MM.1S (cell line): ENCODE measurements around the gene TEKT2.

Experiments
- DNase-seq: peaks from one replicate; pipeline ENCODE4 v3.0.0-alpha.2; 2015
- H2AFZ ChIP-seq: fragments of 300-600 bp; sonication (generic); 2 replicates; pipeline ENCODE4 v1.6.0; 2016; ENCODE audit warnings: antibody characterized with exemption, low read length
- H3F3A ChIP-seq: fragments of 300-600 bp; sonication (generic); 2 replicates; pipeline ENCODE4 v1.6.1; 2016; ENCODE audit warnings: mild to moderate bottlenecking, antibody characterized with exemption, low read length, moderate library complexity, mixed read lengths; ENCODE audit not compliant: insufficient read depth
- H3K27ac ChIP-seq: fragments of 300-600 bp; sonication (generic); 2 replicates; pipeline ENCODE4 v1.5.1; 2016; ENCODE audit warnings: mild to moderate bottlenecking, low read length
- H3K27me3 ChIP-seq: fragments of 300-600 bp; sonication (generic); replicated peaks from 2 replicates; pipeline ENCODE4 v1.6.0; 2016; ENCODE audit warnings: low read length; ENCODE audit not compliant: insufficient read depth
- H3K36me3 ChIP-seq: fragments of 300-600 bp; sonication (generic); replicated peaks from 2 replicates; pipeline ENCODE4 v1.6.1; 2016; ENCODE audit warnings: mild to moderate bottlenecking, low read length, mixed read lengths; ENCODE audit not compliant: insufficient read depth
- H3K4me1 ChIP-seq: fragments of 300-600 bp; sonication (generic); 2 replicates; pipeline ENCODE4 v1.6.1; 2016; ENCODE audit warnings: low read length, mixed read lengths
- H3K4me2 ChIP-seq: fragments of 300-600 bp; sonication (generic); 2 replicates; pipeline ENCODE4 v1.6.0; 2016; ENCODE audit warnings: low read depth, low read length
- H3K4me3 ChIP-seq: fragments of 300-600 bp; sonication (generic); 2 replicates; pipeline ENCODE4 v1.5.1; 2016; ENCODE audit warnings: low read length, mixed read lengths
- H3K79me2 ChIP-seq: fragments of 300-600 bp; sonication (generic); 2 replicates; pipeline ENCODE4 v1.6.1; 2016; ENCODE audit warnings: mixed run types, low read length, mixed read lengths
- H3K9ac ChIP-seq: fragments of 300-600 bp; sonication (generic); 2 replicates; pipeline ENCODE4 v1.6.1; 2016; ENCODE audit warnings: low read length, mixed read lengths
- H3K9me2 ChIP-seq: fragments of 300-600 bp; sonication (generic); replicated peaks from 2 replicates; pipeline ENCODE4 v1.6.1; 2016; ENCODE audit warnings: mild to moderate bottlenecking, low read length, mixed read lengths; ENCODE audit not compliant: insufficient read depth
- H3K9me3 ChIP-seq: fragments of 300-600 bp; sonication (generic); replicated peaks from 2 replicates; pipeline ENCODE4 v1.6.1; 2016; ENCODE audit warnings: mild to moderate bottlenecking, low read length, mixed read lengths; ENCODE audit not compliant: insufficient read depth
- H4K20me1 ChIP-seq: fragments of 300-600 bp; sonication (generic); 2 replicates; pipeline ENCODE4 v1.6.1; 2016; ENCODE audit warnings: mild to moderate bottlenecking, low read length, moderate library complexity, mixed read lengths; ENCODE audit not compliant: insufficient read depth
- EZH2 ChIP-seq: fragments of 300-600 bp; sonication (generic); optimal IDR thresholded peaks from 2 replicates; pipeline ENCODE3; 2017; ENCODE audit warnings: low read depth, mild to moderate bottlenecking, antibody characterized with exemption, low read length, mixed read lengths
- EZH2phosphoT487 ChIP-seq: fragments of 300-600 bp; sonication (generic); IDR thresholded peaks from 2 replicates; pipeline ENCODE4 v1.6.1; 2018; ENCODE audit warnings: antibody characterized with exemption, low read length
- TF ChIP-seq, protein P1 (sequence below): fragments of 300-600 bp; sonication (generic); IDR thresholded peaks from 2 replicates; pipeline ENCODE4 v1.5.1; 2016; ENCODE audit warnings: antibody characterized with exemption, low read length, mixed read lengths

TEKT2 gene

DNA sequence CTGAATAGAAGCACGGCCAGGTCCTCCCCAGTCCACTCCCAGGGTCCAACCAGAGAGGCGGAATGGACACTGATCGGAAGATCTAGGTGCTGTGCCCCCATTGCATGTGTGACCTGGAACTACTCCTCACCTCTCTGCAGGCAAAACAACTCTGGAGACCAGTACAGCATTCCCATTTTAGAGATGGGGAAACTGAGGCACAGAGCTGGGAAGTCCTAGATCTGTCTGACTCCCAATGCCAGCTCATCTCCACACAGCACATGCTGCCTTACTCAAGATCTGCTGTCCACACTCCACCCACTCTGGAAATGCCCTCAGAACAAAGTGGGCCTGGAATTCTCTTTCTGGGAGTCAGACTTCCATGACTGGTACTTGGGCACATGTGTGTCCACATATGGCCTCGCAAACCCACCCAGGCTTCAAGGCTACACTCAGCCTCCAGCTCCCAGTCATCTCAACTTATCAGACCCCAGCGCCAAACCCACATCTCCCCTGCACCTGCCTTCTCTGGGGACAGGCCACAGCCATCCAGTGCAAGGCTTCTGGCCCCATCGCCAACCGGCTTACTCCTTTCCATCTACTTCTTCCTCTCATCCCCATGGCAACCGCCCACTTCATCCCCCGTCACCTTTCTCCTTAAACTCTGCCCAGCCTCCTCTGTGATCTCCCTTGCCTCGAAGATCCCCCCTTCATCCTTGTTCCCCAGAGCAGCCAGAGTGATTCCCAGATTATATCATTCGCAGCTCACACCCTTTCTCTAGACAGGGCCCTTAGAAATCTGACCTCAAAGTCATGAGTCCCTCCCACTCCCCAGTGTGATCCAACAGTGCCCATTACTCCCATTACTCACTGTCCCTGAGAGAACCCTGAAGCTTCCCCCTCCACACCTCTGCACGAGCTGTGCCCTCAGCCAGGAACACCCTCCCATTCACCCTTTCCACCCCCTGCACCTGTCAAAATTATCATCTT lies 38.5 kb downstream of the TEKT2 start:
- H3K27ac ChIP-seq: no peak overlapping the region

DNA sequence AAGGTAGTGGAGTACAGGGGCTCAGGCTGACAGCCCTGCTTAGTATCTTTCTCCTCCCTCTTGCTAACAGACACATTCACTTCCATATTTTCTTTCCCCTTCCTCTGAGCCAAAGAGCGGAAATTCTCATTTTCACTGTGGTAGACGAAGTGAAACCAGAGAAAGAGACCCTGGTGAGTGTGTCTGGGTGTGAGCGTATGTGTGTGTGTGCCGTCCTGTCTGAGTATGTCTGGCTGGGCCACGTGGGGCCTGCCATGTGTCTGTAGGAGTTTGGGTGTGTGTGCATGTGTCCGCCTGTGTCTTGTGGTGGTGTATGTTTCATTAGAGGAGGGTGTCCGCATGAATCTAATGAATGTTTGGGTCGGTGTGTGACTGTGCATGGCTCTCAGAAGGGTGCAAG lies 39.5 kb downstream of the TEKT2 start:
- Histone ChIP-seq H3K9ac (no peak overlapping the region), H3K4me1 (no peaks in the 10 kb centered on the region), H3K79me2 (no peaks in the 10 kb centered on the region), H3F3A (no peaks in the 10 kb centered on the region), H3K27ac (no peak overlapping the region), H3K4me2 (no peak overlapping the region), H2AFZ (no peak overlapping the region), H3K9me2 (no peaks in the 10 kb centered on the region), H4K20me1 (no peaks in the 10 kb centered on the region), H3K36me3 (no peaks in the 10 kb centered on the region), H3K9me3 (no peaks in the 10 kb centered on the region), H3K4me3 (no peak overlapping the region), H3K27me3 (peaks cover 31% of the 10 kb centered on the region)
- TF ChIP-seq EZH2: no peak
- TF ChIP-seq, protein P1, sequence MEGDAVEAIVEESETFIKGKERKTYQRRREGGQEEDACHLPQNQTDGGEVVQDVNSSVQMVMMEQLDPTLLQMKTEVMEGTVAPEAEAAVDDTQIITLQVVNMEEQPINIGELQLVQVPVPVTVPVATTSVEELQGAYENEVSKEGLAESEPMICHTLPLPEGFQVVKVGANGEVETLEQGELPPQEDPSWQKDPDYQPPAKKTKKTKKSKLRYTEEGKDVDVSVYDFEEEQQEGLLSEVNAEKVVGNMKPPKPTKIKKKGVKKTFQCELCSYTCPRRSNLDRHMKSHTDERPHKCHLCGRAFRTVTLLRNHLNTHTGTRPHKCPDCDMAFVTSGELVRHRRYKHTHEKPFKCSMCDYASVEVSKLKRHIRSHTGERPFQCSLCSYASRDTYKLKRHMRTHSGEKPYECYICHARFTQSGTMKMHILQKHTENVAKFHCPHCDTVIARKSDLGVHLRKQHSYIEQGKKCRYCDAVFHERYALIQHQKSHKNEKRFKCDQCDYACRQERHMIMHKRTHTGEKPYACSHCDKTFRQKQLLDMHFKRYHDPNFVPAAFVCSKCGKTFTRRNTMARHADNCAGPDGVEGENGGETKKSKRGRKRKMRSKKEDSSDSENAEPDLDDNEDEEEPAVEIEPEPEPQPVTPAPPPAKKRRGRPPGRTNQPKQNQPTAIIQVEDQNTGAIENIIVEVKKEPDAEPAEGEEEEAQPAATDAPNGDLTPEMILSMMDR: no peak
- no peak for TF ChIP-seq EZH2phosphoT487
- DNase-seq: no peak

More for the DNA sequence above, 38.5 kb downstream of the TEKT2 start:
- no peak overlapping the region for H3K9ac ChIP-seq
- no peaks in the 10 kb centered on the region for H3K79me2 ChIP-seq
- H3K27me3 ChIP-seq: peaks cover 31% of the 10 kb centered on the region
- DNase-seq: no peak
- no peak for TF ChIP-seq EZH2
- TF ChIP-seq, protein P1: no peak
- no peak for TF ChIP-seq EZH2phosphoT487
- H3K4me1 ChIP-seq: no peaks in the 10 kb centered on the region
- no peaks in the 10 kb centered on the region for H3K9me2 ChIP-seq
- H2AFZ ChIP-seq: no peak overlapping the region
- no peaks in the 10 kb centered on the region for H3F3A ChIP-seq
- H3K36me3 ChIP-seq: no peaks in the 10 kb centered on the region
- H3K4me2 ChIP-seq: no peak overlapping the region
- H3K4me3 ChIP-seq: no peak overlapping the region
- no peaks in the 10 kb centered on the region for H3K9me3 ChIP-seq
- H4K20me1 ChIP-seq: no peaks in the 10 kb centered on the region

DNA sequence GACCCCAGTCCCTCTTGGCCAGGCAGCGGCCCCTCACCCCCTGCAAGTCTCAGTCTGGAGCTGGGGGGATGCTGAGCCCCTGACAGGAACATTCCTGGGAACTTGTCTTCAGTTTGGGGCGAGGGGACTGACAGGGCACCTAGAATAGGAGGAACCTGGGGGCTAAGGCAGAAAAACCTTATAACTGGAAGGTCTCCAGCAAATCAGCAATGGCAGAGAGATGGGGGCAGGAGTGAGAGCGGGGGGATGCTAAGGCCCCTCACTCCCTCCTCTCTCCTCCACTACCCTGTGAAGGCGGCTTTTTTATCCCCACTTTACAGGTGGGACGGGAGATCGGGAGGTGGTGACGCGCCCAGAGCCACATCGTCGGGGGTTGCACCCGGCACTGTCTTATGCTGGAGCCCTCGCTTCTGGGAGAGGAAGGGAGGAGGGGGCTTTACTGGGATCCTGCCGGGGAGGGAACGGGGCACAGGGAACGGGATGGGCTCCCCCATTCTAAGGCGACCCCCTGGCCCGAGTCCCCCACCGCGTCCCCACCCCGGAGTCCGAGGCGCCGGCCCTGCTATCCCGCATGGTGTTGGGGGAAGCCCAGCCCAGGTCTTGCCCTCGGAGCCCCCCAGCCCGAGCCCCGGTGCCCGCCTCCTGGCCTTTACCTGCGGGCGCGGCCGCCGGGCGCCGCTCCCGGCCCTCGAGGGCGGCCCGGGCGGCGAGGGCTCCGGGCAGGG lies 40.7 kb downstream of the TEKT2 start:
- Histone ChIP-seq H3K27ac (no peak overlapping the region), H3K27me3 (peaks cover 31% of the 10 kb centered on the region), H3K79me2 (no peaks in the 10 kb centered on the region), H2AFZ (no peak overlapping the region), H3K9ac (no peak overlapping the region), H3F3A (no peaks in the 10 kb centered on the region), H3K36me3 (no peaks in the 10 kb centered on the region), H3K4me1 (no peaks in the 10 kb centered on the region), H3K4me3 (no peak overlapping the region), H3K9me2 (no peaks in the 10 kb centered on the region), H3K4me2 (no peak overlapping the region), H3K9me3 (no peaks in the 10 kb centered on the region), H4K20me1 (no peaks in the 10 kb centered on the region)
- no peak for DNase-seq
- TF ChIP-seq, protein P1: no peak
- TF ChIP-seq EZH2phosphoT487: no peak
